ENCODE data around the gene NASP. TPM values are rescaled to one million over a fixed set of nuclear protein-coding genes. Genes with fewer than 3 reads are reported as not detected.

The NASP gene
- total RNA-seq, 1 donor from 2014 or later: 16.6 TPM

DNA sequence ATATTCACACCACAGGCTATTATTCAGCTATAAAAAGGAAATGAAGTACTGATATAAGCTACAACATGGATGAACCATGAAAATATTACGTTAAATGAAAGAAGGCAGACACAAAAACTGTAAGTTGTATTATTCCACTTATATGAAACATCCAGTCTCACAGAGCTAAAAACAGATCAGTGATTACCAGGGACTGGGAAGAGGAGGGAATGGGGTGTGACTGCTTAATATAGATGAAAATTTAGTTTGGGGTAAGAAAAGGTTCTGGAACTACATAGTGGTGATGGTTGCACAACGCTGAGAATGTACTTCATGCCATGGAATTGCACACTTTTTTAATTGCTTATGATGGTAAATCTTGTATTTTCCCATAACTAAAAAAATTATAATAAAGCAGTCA lies 83.0 kb downstream of the NASP start:
- Histone ChIP-seq H3K27me3 (ENCODE audit: control insufficient read depth, insufficient read depth, low read length) (no peaks in the 10 kb centered on the region), H3K4me3 (ENCODE audit: low read depth, low read length) (no peak overlapping the region), H3K36me3 (ENCODE audit: control insufficient read depth, insufficient read depth, low read length) (peaks cover 2% of the 10 kb centered on the region)
- DNase-seq (ENCODE audit: low read depth) (no peak), FAIRE-seq (no peak)
- TF ChIP-seq, protein P1, sequence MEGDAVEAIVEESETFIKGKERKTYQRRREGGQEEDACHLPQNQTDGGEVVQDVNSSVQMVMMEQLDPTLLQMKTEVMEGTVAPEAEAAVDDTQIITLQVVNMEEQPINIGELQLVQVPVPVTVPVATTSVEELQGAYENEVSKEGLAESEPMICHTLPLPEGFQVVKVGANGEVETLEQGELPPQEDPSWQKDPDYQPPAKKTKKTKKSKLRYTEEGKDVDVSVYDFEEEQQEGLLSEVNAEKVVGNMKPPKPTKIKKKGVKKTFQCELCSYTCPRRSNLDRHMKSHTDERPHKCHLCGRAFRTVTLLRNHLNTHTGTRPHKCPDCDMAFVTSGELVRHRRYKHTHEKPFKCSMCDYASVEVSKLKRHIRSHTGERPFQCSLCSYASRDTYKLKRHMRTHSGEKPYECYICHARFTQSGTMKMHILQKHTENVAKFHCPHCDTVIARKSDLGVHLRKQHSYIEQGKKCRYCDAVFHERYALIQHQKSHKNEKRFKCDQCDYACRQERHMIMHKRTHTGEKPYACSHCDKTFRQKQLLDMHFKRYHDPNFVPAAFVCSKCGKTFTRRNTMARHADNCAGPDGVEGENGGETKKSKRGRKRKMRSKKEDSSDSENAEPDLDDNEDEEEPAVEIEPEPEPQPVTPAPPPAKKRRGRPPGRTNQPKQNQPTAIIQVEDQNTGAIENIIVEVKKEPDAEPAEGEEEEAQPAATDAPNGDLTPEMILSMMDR (IDR thresholded peaks at IDR 0.05; ENCODE audit: insufficient read depth, low read length, severe bottlenecking): no peak

- TF ChIP-seq, protein P1 (IDR thresholded peaks at IDR 0.05; ENCODE audit: insufficient read depth, low read length, severe bottlenecking): no peak
- Histone ChIP-seq H3K27me3 (ENCODE audit: control insufficient read depth, insufficient read depth, low read length) (no peaks in the 10 kb centered on the region), H3K4me3 (ENCODE audit: low read depth, low read length) (no peak overlapping the region), H3K36me3 (ENCODE audit: control insufficient read depth, insufficient read depth, low read length) (peaks cover 2% of the 10 kb centered on the region)
- FAIRE-seq: no peak
- no peak for DNase-seq (ENCODE audit: low read depth)
Measured at GRCh38 chr1:45667321-45668111, 83.7 kb downstream of the NASP start.

Other genes starting within 250 kb of the NASP start
- gene TOE1, start 243.9 kb upstream of the NASP start, total RNA-seq: 5.2 and 9.5 TPM in 2 replicates
- 20.2 and 20.5 TPM in 2 replicates for gene MUTYH, start 243.6 kb upstream of the NASP start, total RNA-seq
- gene TESK2, start 92.9 kb upstream of the NASP start, total RNA-seq: 1.6 and 2.0 TPM in 2 replicates
- gene CCDC163, start 84.0 kb upstream of the NASP start, total RNA-seq: 0.26 and 0.64 TPM in 2 replicates
- 0.77 and 1.1 TPM in 2 replicates for gene MMACHC, start 83.7 kb upstream of the NASP start, total RNA-seq
- 403 and 721 TPM in 2 replicates for gene PRDX1, start 62.2 kb upstream of the NASP start, total RNA-seq
- 109 and 145 TPM in 2 replicates for gene AKR1A1, start 33.2 kb upstream of the NASP start, total RNA-seq
- 0.79 and 1.7 TPM in 2 replicates for gene CCDC17, start 40.0 kb downstream of the NASP start, total RNA-seq
- 140 and 147 TPM in 2 replicates for gene GPBP1L1, start 102.5 kb downstream of the NASP start, total RNA-seq
- 8.2 and 10.1 TPM in 2 replicates for gene TMEM69, start 104.1 kb downstream of the NASP start, total RNA-seq
- 9.7 and 13.7 TPM in 2 replicates for gene IPP, start 166.6 kb downstream of the NASP start, total RNA-seq
- gene MAST2, start 219.6 kb downstream of the NASP start, total RNA-seq: 12.6 and 16.9 TPM in 2 replicates